Measurements from ENCODE around the gene IFFO2. TPM values are rescaled to one million over a fixed set of nuclear protein-coding genes. Genes with fewer than 3 reads are reported as not detected.

The IFFO2 gene
- polyA plus RNA-seq, 1 of the 3 experiments (the other 2 are of a cell fraction), result 10.5 TPM

DNA sequence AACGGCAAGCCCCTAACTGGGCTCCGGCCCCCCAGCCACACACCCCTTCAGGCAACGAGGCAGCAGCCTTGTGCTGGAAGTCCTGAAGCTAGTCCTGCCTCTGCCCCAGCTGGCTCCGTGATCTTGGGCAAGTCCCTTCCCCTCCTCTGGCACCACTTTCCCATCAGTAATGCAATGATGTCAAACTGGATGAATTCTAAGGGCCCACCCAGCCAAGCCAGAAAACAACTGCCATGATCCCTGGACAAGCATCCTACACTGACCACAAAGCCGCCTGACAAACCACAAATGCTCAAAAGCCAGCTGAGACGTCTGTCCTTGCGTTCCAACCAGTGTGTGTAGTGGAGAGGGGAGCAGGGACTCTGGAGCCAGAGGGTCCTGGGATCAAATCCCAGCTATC lies 26.8 kb downstream of the IFFO2 start:
- no peak overlapping the region for H3K4me2 ChIP-seq
- no peaks in the 10 kb centered on the region for H3K9me3 ChIP-seq
- DNase-seq, result no peak
- peaks cover 67% of the 10 kb centered on the region for H3K79me2 ChIP-seq (ENCODE audit: insufficient read depth)
- no peak for TF ChIP-seq MEF2A (IDR thresholded peaks at IDR 0.05; ENCODE audit: borderline replicate concordance, low read depth)
- no peak for TF ChIP-seq TEAD4 (IDR thresholded peaks at IDR 0.05; ENCODE audit: borderline replicate concordance, insufficient read depth)
- no peak for TF ChIP-seq EP300 (IDR thresholded peaks at IDR 0.05; ENCODE audit: borderline replicate concordance in 1 of 2, low read depth in 1 of 2, low read length in 1 of 2)
- TF ChIP-seq FOXJ3 (CRISPR knock-in tag; IDR thresholded peaks at IDR 0.05), result no peak
- TF ChIP-seq, protein P1, sequence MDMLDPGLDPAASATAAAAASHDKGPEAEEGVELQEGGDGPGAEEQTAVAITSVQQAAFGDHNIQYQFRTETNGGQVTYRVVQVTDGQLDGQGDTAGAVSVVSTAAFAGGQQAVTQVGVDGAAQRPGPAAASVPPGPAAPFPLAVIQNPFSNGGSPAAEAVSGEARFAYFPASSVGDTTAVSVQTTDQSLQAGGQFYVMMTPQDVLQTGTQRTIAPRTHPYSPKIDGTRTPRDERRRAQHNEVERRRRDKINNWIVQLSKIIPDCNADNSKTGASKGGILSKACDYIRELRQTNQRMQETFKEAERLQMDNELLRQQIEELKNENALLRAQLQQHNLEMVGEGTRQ (IDR thresholded peaks at IDR 0.05; ENCODE audit: borderline replicate concordance, low read depth, low read length), result no peak
- TF ChIP-seq USF1 (IDR thresholded peaks at IDR 0.05; ENCODE audit: borderline replicate concordance, low read depth), result no peak
- TF ChIP-seq RXRA (IDR thresholded peaks at IDR 0.05; ENCODE audit: borderline replicate concordance, low read depth), result no peak
- no peak for TF ChIP-seq YY1 (IDR thresholded peaks at IDR 0.05; ENCODE audit: low read depth)
- TF ChIP-seq, protein P2, sequence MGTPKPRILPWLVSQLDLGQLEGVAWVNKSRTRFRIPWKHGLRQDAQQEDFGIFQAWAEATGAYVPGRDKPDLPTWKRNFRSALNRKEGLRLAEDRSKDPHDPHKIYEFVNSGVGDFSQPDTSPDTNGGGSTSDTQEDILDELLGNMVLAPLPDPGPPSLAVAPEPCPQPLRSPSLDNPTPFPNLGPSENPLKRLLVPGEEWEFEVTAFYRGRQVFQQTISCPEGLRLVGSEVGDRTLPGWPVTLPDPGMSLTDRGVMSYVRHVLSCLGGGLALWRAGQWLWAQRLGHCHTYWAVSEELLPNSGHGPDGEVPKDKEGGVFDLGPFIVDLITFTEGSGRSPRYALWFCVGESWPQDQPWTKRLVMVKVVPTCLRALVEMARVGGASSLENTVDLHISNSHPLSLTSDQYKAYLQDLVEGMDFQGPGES (IDR thresholded peaks at IDR 0.05; ENCODE audit: low read depth, low read length), result no peak
- TF ChIP-seq GATA2 (CRISPR knock-in tag; IDR thresholded peaks at IDR 0.05), result no peak
- TF ChIP-seq SMC3 (IDR thresholded peaks at IDR 0.05; ENCODE audit: low read depth, low read length), result no peak
- TF ChIP-seq, protein P3, sequence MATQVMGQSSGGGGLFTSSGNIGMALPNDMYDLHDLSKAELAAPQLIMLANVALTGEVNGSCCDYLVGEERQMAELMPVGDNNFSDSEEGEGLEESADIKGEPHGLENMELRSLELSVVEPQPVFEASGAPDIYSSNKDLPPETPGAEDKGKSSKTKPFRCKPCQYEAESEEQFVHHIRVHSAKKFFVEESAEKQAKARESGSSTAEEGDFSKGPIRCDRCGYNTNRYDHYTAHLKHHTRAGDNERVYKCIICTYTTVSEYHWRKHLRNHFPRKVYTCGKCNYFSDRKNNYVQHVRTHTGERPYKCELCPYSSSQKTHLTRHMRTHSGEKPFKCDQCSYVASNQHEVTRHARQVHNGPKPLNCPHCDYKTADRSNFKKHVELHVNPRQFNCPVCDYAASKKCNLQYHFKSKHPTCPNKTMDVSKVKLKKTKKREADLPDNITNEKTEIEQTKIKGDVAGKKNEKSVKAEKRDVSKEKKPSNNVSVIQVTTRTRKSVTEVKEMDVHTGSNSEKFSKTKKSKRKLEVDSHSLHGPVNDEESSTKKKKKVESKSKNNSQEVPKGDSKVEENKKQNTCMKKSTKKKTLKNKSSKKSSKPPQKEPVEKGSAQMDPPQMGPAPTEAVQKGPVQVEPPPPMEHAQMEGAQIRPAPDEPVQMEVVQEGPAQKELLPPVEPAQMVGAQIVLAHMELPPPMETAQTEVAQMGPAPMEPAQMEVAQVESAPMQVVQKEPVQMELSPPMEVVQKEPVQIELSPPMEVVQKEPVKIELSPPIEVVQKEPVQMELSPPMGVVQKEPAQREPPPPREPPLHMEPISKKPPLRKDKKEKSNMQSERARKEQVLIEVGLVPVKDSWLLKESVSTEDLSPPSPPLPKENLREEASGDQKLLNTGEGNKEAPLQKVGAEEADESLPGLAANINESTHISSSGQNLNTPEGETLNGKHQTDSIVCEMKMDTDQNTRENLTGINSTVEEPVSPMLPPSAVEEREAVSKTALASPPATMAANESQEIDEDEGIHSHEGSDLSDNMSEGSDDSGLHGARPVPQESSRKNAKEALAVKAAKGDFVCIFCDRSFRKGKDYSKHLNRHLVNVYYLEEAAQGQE (IDR thresholded peaks at IDR 0.05; ENCODE audit: low read depth, low read length), result no peak
- TF ChIP-seq TCF12 (IDR thresholded peaks at IDR 0.05), result no peak
- no peak for TF ChIP-seq RCOR1 (IDR thresholded peaks at IDR 0.05; ENCODE audit: low read length)
- no peak for TF ChIP-seq TAF1 (IDR thresholded peaks at IDR 0.05; ENCODE audit: borderline replicate concordance, low read depth, low read length)
- TF ChIP-seq NFIC (IDR thresholded peaks at IDR 0.05; ENCODE audit: borderline replicate concordance), result no peak
- TF ChIP-seq EZH2phosphoT487 (IDR thresholded peaks at IDR 0.05; ENCODE audit: borderline replicate concordance, low read depth), result no peak
- no peak for TF ChIP-seq CHD2 (IDR thresholded peaks at IDR 0.05; ENCODE audit: low read length, partially characterized antibody)
- ChIA-PET CTCF (interaction anchor here (1.2 to 2.7 kb wide), 3 partner anchors 9 to 23 kb away, joined by 4 to 18 read pairs (median 8); no protein-coding TSS in a partner anchor), POLR2A (interaction anchor here (0.5 kb wide), 1 partner anchor 88 kb away, joined by 3 read pairs; no protein-coding TSS in a partner anchor)
- peaks cover 19 to 22% of the 10 kb centered on the region in 2 experiments; a peak in 3 of 4 replicates for H3K4me1 ChIP-seq (ENCODE audit: control insufficient read depth in 1 of 2, insufficient read depth in 2 of 2, low read depth in 1 of 2, low read length in 1 of 2)
- 89% methylated on average over 3 of the region's 7 CpGs for WGBS (ENCODE audit: low lambda C conversion rate)
- H3K9me2 ChIP-seq, result no peaks in the 10 kb centered on the region
- no peaks in the 10 kb centered on the region for H3F3A ChIP-seq (replicated peaks; ENCODE audit: insufficient read depth)
- H3K27me3 ChIP-seq (ENCODE audit: insufficient read depth), result no peaks in the 10 kb centered on the region
- H3K9ac ChIP-seq, result no peak overlapping the region
- no peaks in the 10 kb centered on the region for H4K20me1 ChIP-seq (ENCODE audit: insufficient read depth)
- no peak overlapping the region for H2AFZ ChIP-seq (ENCODE audit: low read depth)
- no peak overlapping the region for H3K4me3 ChIP-seq (ENCODE audit: low read depth in 2 of 2, low read length in 1 of 2)
- H3K36me3 ChIP-seq (replicated peaks in 1 of 2; ENCODE audit: control insufficient read depth in 1 of 2, insufficient read depth in 2 of 2, low read length in 1 of 2), result no peaks in the 10 kb centered on the region
- no peak overlapping the region for H3K27ac ChIP-seq (ENCODE audit: low read depth in 2 of 2, low read length in 1 of 2)

Data from SK-N-SH (cell line).